CD14-positive monocyte (primary cell): Measurements from ENCODE around the gene SMG7. TPM values are rescaled to one million over a fixed set of nuclear protein-coding genes. Genes with fewer than 3 reads are reported as not detected.
A peak's percentile ranks its signal among the peaks of the same experiment; 100 is the strongest.

Experiments
- DNase-seq, 3 donors: peaks; one replicate each; pipeline ENCODE4 v3.0.0-alpha.2; 2011 to 2022
- H2AFZ ChIP-seq: 2 replicates; pipeline ENCODE4 v1.6.0; 2012; ENCODE audit warnings: mild to moderate bottlenecking, low read depth, low read length, inconsistent platforms; ENCODE audit not compliant: insufficient read depth, poor library complexity, severe bottlenecking
- H3K27ac ChIP-seq, 2 donors: 1 replicate in 1 of 2; 2 replicates in 1 of 2; pipeline ENCODE4 v1.5.1; 2012 to 2013; ENCODE audit warnings: low read length in 2 of 2, control low read depth in 1 of 2, inconsistent platforms in 1 of 2, low read depth in 1 of 2, mild to moderate bottlenecking in 1 of 2
- H3K27me3 ChIP-seq, 2 donors: one replicate each; pipeline versions ENCODE4 v1.6.0 to v1.6.1; 2011 to 2013; ENCODE audit warnings: low read length in 2 of 2; ENCODE audit not compliant: control insufficient read depth in 2 of 2, insufficient read depth in 2 of 2
- H3K36me3 ChIP-seq, 2 donors: replicated peaks in 1 of 2; 1 replicate in 1 of 2; 2 replicates in 1 of 2; pipeline versions ENCODE4 v1.5.1 to v1.6.1; 2012 to 2013; ENCODE audit warnings: low read length in 2 of 2, control low read depth in 1 of 2, inconsistent platforms in 1 of 2, mild to moderate bottlenecking in 1 of 2; ENCODE audit not compliant: insufficient read depth in 2 of 2, control insufficient read depth in 1 of 2
- H3K4me1 ChIP-seq, 2 donors: 1 replicate in 1 of 2; 2 replicates in 1 of 2; pipeline versions ENCODE4 v1.5.1 to v1.6.1; 2012 to 2013; ENCODE audit warnings: low read length in 2 of 2, control low read depth in 1 of 2, inconsistent platforms in 1 of 2, mild to moderate bottlenecking in 1 of 2, moderate library complexity in 1 of 2; ENCODE audit not compliant: insufficient read depth in 2 of 2, control insufficient read depth in 1 of 2
- H3K4me2 ChIP-seq: replicated peaks from 2 replicates; pipeline ENCODE3; 2012; ENCODE audit warnings: low read length, moderate library complexity, mild to moderate bottlenecking; ENCODE audit not compliant: poor library complexity, severe bottlenecking; ENCODE audit errors: extremely low read depth
- H3K4me3 ChIP-seq, 3 experiments: fragments of 200-600 bp in 1 of 3; sonication (generic) in 1 of 3; replicated peaks in 1 of 3; 1 replicate in 2 of 3; 2 replicates in 1 of 3; pipeline ENCODE4 v1.5.1; 2011 to 2013; ENCODE audit warnings: low read length in 3 of 3, mild to moderate bottlenecking in 3 of 3, control low read depth in 2 of 3, low read depth in 2 of 3, inconsistent platforms in 1 of 3, moderate library complexity in 1 of 3
- H3K79me2 ChIP-seq: 2 replicates; pipeline ENCODE4 v1.6.0; 2012; ENCODE audit warnings: mild to moderate bottlenecking, control low read depth, inconsistent platforms, low read length, moderate library complexity; ENCODE audit not compliant: insufficient read depth
- H3K9ac ChIP-seq: 2 replicates; pipeline ENCODE4 v1.6.0; 2017; ENCODE audit warnings: low read length, mild to moderate bottlenecking; ENCODE audit not compliant: insufficient read depth, poor library complexity, severe bottlenecking
- H3K9me3 ChIP-seq, 2 donors: replicated peaks in 1 of 2; 1 replicate in 1 of 2; 2 replicates in 1 of 2; pipeline versions ENCODE4 v1.5.1 to v1.6.1; 2012 to 2013; ENCODE audit warnings: low read length in 2 of 2, control low read depth in 1 of 2; ENCODE audit not compliant: control insufficient read depth in 1 of 2, insufficient read depth in 1 of 2
- H4K20me1 ChIP-seq: 2 replicates; pipeline ENCODE4 v1.6.0; 2012; ENCODE audit warnings: mild to moderate bottlenecking, low read length, control low read depth, moderate library complexity; ENCODE audit not compliant: insufficient read depth
- H3K27ac Mint-ChIP-seq, 7 donors: one replicate each; pipeline ENCODE4 v1.8.0; 2020; ENCODE audit warnings: mild to moderate bottlenecking in 7 of 7, mixed read lengths in 7 of 7, moderate library complexity in 6 of 7, inconsistent platforms in 2 of 7
- H3K27me3 Mint-ChIP-seq, 3 donors: one replicate each; pipeline ENCODE4 v1.8.0; 2021 to 2022; ENCODE audit warnings: low read depth in 3 of 3, mild to moderate bottlenecking in 3 of 3, mixed read lengths in 3 of 3, moderate library complexity in 3 of 3, inconsistent platforms in 1 of 3
- H3K36me3 Mint-ChIP-seq, 2 donors: one replicate each; pipeline ENCODE4 v1.8.0; 2020; ENCODE audit warnings: mixed read lengths in 2 of 2, inconsistent platforms in 1 of 2, mild to moderate bottlenecking in 1 of 2
- H3K4me1 Mint-ChIP-seq: one replicate; pipeline ENCODE4 v1.8.0; 2020; ENCODE audit warnings: mild to moderate bottlenecking, mixed read lengths
- H3K4me3 Mint-ChIP-seq, 2 donors: one replicate each; pipeline ENCODE4 v1.8.0; 2020; ENCODE audit warnings: mild to moderate bottlenecking in 2 of 2, mixed read lengths in 2 of 2, moderate library complexity in 1 of 2
- H3K9me3 Mint-ChIP-seq, 7 donors: one replicate each; pipeline ENCODE4 v1.8.0; 2020 to 2022; ENCODE audit warnings: mixed read lengths in 7 of 7, mild to moderate bottlenecking in 6 of 7, moderate library complexity in 6 of 7, inconsistent platforms in 2 of 7
- WGBS: methylation state at CpG from one replicate; pipeline ENCODE4 v1.1.5; 2013; ENCODE audit warnings: missing lambda C conversion rate; ENCODE audit not compliant: insufficient coverage; 5-methylcytosine and 5-hydroxymethylcytosine counted together
- intact Hi-C, 2 donors: fragments of 100-400 bp; cut with micrococcal nuclease; formaldehyde crosslinking; loops; one replicate each; pipeline versions ENCODE4 v1.15.0 to v1.15.1; 2023
- polyA plus RNA-seq, 3 donors: library from polyadenylated mRNA; depleted of rRNA in 1 of 3; unstranded in 2 of 3; stranded (reverse) in 1 of 3; fragments of 300-500 nt in 2 of 3; fragments of >200 nt in 1 of 3; fragmentation: Illumina TruSeq in 2 of 3; gene quantifications; 1 replicate in 2 of 3; 2 replicates in 1 of 3; pipeline ENCODE4 v1.2.3, GENCODE V29; 2012 to 2021
- TF ChIP-seq, protein P1 (sequence below): fragments of 200-600 bp; IDR thresholded peaks from one replicate; pipeline ENCODE4 v1.8.0; 2022; ENCODE audit warnings: antibody characterized with exemption, mild to moderate bottlenecking

Gene SMG7
- polyA plus RNA-seq, 3 donors, result 11.5 to 31.3 (median 19.4) TPM

GRCh38 chr1:183567584-183567983, 95.3 kb downstream of the SMG7 start:
- Histone ChIP-seq H3K27ac (peak overlapping the region; percentile 76 to 80), H4K20me1 (peaks cover 100% of the 10 kb centered on the region), H3K79me2 (peaks cover 74% of the 10 kb centered on the region), H3K4me1 (peaks cover 44 to 48% of the 10 kb centered on the region in 2 donors), H3K27me3 (no peaks in the 10 kb centered on the region), H3K4me2 (peak overlapping the region; percentile 41), H3K4me3 (peak overlapping the region in 1 of 3 experiments; percentile 10), H3K9me3 (no peaks in the 10 kb centered on the region), H2AFZ (no peak overlapping the region), H3K9ac (peak overlapping the region; percentile 4), H3K36me3 (peaks cover 93 to 97% of the 10 kb centered on the region in 2 donors)
- peak; percentile 70 to 85 (median 74) for DNase-seq
- Mint-ChIP-seq H3K9me3 (no peaks in the 10 kb centered on the region), H3K27ac (peak overlapping the region; percentile 91 to 98 (median 98)), H3K36me3 (peaks cover 90 to 97% of the 10 kb centered on the region in 2 donors), H3K4me1 (peaks cover 44% of the 10 kb centered on the region), H3K27me3 (no peaks in the 10 kb centered on the region), H3K4me3 (peak overlapping the region; percentile 54)
- 38% methylated on average over 2 of the region's 5 CpGs for WGBS
- TF ChIP-seq, protein P1, sequence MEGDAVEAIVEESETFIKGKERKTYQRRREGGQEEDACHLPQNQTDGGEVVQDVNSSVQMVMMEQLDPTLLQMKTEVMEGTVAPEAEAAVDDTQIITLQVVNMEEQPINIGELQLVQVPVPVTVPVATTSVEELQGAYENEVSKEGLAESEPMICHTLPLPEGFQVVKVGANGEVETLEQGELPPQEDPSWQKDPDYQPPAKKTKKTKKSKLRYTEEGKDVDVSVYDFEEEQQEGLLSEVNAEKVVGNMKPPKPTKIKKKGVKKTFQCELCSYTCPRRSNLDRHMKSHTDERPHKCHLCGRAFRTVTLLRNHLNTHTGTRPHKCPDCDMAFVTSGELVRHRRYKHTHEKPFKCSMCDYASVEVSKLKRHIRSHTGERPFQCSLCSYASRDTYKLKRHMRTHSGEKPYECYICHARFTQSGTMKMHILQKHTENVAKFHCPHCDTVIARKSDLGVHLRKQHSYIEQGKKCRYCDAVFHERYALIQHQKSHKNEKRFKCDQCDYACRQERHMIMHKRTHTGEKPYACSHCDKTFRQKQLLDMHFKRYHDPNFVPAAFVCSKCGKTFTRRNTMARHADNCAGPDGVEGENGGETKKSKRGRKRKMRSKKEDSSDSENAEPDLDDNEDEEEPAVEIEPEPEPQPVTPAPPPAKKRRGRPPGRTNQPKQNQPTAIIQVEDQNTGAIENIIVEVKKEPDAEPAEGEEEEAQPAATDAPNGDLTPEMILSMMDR, result no peak
- intact Hi-C loops, result loop anchor here in 1 of 2 donors (5.0 to 10.0 kb wide), 2 partner anchors 55 to 93 kb away; partner anchors contain the start of gene SMG7

DNA sequence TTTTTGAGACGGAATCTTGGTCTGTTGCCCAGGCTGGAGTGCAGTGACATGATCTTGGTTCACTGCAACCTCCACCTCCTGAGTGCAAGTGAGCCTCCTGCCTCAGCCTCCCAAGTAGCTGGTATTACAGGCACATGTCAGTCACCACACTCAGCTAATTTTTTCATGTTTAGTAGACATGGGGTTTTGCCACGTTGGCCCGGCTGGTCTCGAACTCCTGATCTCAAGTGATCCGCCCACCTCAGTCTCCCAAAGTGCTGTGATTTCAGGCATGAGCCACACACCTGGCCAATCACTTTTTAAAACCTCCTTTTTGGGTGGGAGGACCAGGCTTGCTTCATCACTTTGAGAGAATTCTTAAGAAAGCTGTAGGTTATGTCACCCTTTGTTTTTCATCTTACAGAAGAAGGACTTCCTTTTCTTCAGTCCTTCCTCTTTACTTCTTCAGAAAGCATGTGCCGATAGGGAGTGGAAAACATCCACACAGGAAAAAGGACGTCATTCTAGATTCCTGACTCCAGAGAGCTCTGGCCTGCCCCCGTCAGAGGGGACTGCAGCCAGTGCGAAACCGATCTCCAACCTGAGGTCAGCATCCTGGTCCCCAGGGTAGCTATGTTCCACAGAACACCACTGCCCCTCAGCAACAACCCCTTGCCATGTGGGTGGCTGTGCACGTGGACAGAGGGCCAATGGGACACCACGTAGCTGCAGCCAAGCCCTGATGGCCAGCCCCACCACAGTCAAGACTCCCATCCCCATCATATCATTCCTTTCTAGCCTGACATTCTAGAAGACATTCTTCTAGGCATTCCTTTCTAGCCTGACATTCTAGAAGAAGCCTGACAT, 96.1 kb downstream of the SMG7 start:
- Histone ChIP-seq H3K9me3 (no peaks in the 10 kb centered on the region), H3K4me2 (peak overlapping the region; percentile 41), H2AFZ (no peak overlapping the region), H3K36me3 (peaks cover 93 to 97% of the 10 kb centered on the region in 2 donors), H4K20me1 (peaks cover 100% of the 10 kb centered on the region), H3K4me1 (peaks cover 44 to 48% of the 10 kb centered on the region in 2 donors), H3K9ac (peak overlapping the region; percentile 4), H3K4me3 (peak overlapping the region in 1 of 3 experiments; percentile 10), H3K27ac (peak overlapping the region; percentile 76 to 80), H3K27me3 (no peaks in the 10 kb centered on the region), H3K79me2 (peaks cover 76% of the 10 kb centered on the region)
- Mint-ChIP-seq H3K36me3 (peaks cover 90 to 97% of the 10 kb centered on the region in 2 donors), H3K27me3 (no peaks in the 10 kb centered on the region), H3K27ac (peak overlapping the region; percentile 91 to 98 (median 98)), H3K4me1 (peaks cover 46% of the 10 kb centered on the region), H3K4me3 (peak overlapping the region; percentile 9 to 42), H3K9me3 (no peaks in the 10 kb centered on the region)
- intact Hi-C loops, result loop anchor here in 1 of 2 donors (5.0 to 10.0 kb wide), 2 partner anchors 54 to 94 kb away; partner anchors contain the start of gene SMG7
- WGBS, result 11% methylated on average over 8 of the region's 12 CpGs
- DNase-seq, result peak; percentile 45 to 85 (median 73)
- TF ChIP-seq, protein P1, result no peak
